ENCODE results near the gene ARHGEF16. TPM values are rescaled to one million over a fixed set of nuclear protein-coding genes. Genes with fewer than 3 reads are reported as not detected.

The ARHGEF16 gene
- total and polyA plus RNA-seq, 2 donors (not counting 1 experiment from before 2014, with no cell fraction given), result 0.13 to 0.22 TPM

- H3K27ac Mint-ChIP-seq, result no peak overlapping the region
- POLR2A ChIA-PET, result interaction anchor here (0.7 kb wide), 1 partner anchor 13 kb away, joined by 3 read pairs; no protein-coding TSS in a partner anchor
- no peaks in the 10 kb centered on the region for H3K27me3 Mint-ChIP-seq
- no peaks in the 10 kb centered on the region for H3K9me3 Mint-ChIP-seq (ENCODE audit: insufficient read depth)
- 88% methylated on average over 25 of the region's 27 CpGs for WGBS (ENCODE audit: insufficient coverage)
- H3K79me2 ChIP-seq (ENCODE audit: control insufficient read depth, insufficient read depth, low read length), result peaks cover 13% of the 10 kb centered on the region
- no peaks in the 10 kb centered on the region for H3K4me1 Mint-ChIP-seq
- peaks cover 0 to 17% (median 0%) of the 10 kb centered on the region in 3 donors for H3K9me3 ChIP-seq (ENCODE audit: control extremely low read depth in 1 of 3, control insufficient read depth in 2 of 3, insufficient read depth in 1 of 3, low read length in 2 of 3)
- no peak overlapping the region for H3K4me3 ChIP-seq (ENCODE audit: control extremely low read depth in 1 of 5, extremely low read depth in 1 of 5, insufficient read depth in 1 of 5, low read depth in 2 of 5, low read length in 4 of 5)
- ATAC-seq (ENCODE audit: low read depth) (no peak), DNase-seq (no peak)
- intact Hi-C loops (cut with micrococcal nuclease), result no loop called here
- CTCF ChIA-PET, result interaction anchor here (3.2 kb wide), 1 partner anchor 103 kb away, joined by 18 read pairs; no protein-coding TSS in a partner anchor
- H3K27ac ChIP-seq (ENCODE audit: low read length in 2 of 2), result no peak overlapping the region
- H3K36me3 ChIP-seq (replicated peaks in 1 of 2; ENCODE audit: control extremely low read depth in 1 of 2, control insufficient read depth in 1 of 2, extremely low read depth in 1 of 2, insufficient read depth in 2 of 2, low read length in 1 of 2), result no peaks in the 10 kb centered on the region
- no peak overlapping the region for H3K4me3 Mint-ChIP-seq
- TF ChIP-seq EZH2 (IDR thresholded peaks at IDR 0.05; ENCODE audit: borderline replicate concordance, insufficient read depth, low read depth, low read length, poor library complexity, severe bottlenecking) (no peak), CTCF (IDR thresholded peaks at IDR 0.05) (no peak)
- H3K27me3 ChIP-seq (replicated peaks in 1 of 4; ENCODE audit: control extremely low read depth in 1 of 4, control insufficient read depth in 3 of 4, insufficient read depth in 4 of 4, low read length in 3 of 4), result no peaks in the 10 kb centered on the region
- no peaks in the 10 kb centered on the region for H3K4me1 ChIP-seq (ENCODE audit: control insufficient read depth in 2 of 2, insufficient read depth in 2 of 2, low read length in 2 of 2)
- H2AFZ ChIP-seq (ENCODE audit: insufficient read depth, low read depth, low read length, poor library complexity, severe bottlenecking), result no peak overlapping the region
- H3K4me2 ChIP-seq (replicated peaks; ENCODE audit: low read depth, low read length, poor library complexity, severe bottlenecking), result no peak overlapping the region
- peaks cover 71% of the 10 kb centered on the region for H4K20me1 ChIP-seq (ENCODE audit: control insufficient read depth, insufficient read depth, low read length, poor library complexity, severe bottlenecking)
- H3K9ac ChIP-seq (ENCODE audit: low read length), result no peak overlapping the region
Observed at GRCh38 chr1:3516911-3517675, 62.6 kb downstream of the ARHGEF16 start.

GRCh38 chr1:3518256-3518655 lies 63.8 kb downstream of the ARHGEF16 start:
- no peak overlapping the region for H3K27ac ChIP-seq (ENCODE audit: low read length in 2 of 2)
- Mint-ChIP-seq H3K27ac (no peak overlapping the region), H3K4me3 (no peak overlapping the region), H3K9me3 (ENCODE audit: insufficient read depth) (no peaks in the 10 kb centered on the region), H3K4me1 (no peaks in the 10 kb centered on the region), H3K27me3 (no peaks in the 10 kb centered on the region)
- DNase-seq (peak; percentile 32), ATAC-seq (ENCODE audit: low read depth) (no peak)
- ChIA-PET CTCF (interaction anchor here (0.6 to 3.2 kb wide), 7 partner anchors 10 to 206 kb away, joined by 3 to 18 read pairs (median 3); no protein-coding TSS in a partner anchor), POLR2A (no interaction called here)
- no peak overlapping the region for H3K4me3 ChIP-seq (ENCODE audit: control extremely low read depth in 1 of 5, extremely low read depth in 1 of 5, insufficient read depth in 1 of 5, low read depth in 2 of 5, low read length in 4 of 5)
- H3K36me3 ChIP-seq (replicated peaks in 1 of 2; ENCODE audit: control extremely low read depth in 1 of 2, control insufficient read depth in 1 of 2, extremely low read depth in 1 of 2, insufficient read depth in 2 of 2, low read length in 1 of 2), result no peaks in the 10 kb centered on the region
- peaks cover 13% of the 10 kb centered on the region for H3K79me2 ChIP-seq (ENCODE audit: control insufficient read depth, insufficient read depth, low read length)
- peaks cover 0 to 15% (median 0%) of the 10 kb centered on the region in 3 donors for H3K9me3 ChIP-seq (ENCODE audit: control extremely low read depth in 1 of 3, control insufficient read depth in 2 of 3, insufficient read depth in 1 of 3, low read length in 2 of 3)
- no peak for TF ChIP-seq EZH2 (IDR thresholded peaks at IDR 0.05; ENCODE audit: borderline replicate concordance, insufficient read depth, low read depth, low read length, poor library complexity, severe bottlenecking)
- TF ChIP-seq CTCF (IDR thresholded peaks at IDR 0.05), result peak; percentile 79
- no peak overlapping the region for H3K9ac ChIP-seq (ENCODE audit: low read length)
- H3K27me3 ChIP-seq (replicated peaks in 1 of 4; ENCODE audit: control extremely low read depth in 1 of 4, control insufficient read depth in 3 of 4, insufficient read depth in 4 of 4, low read length in 3 of 4), result no peaks in the 10 kb centered on the region
- WGBS (ENCODE audit: insufficient coverage), result 95% methylated on average over 11 of the region's 12 CpGs
- no peak overlapping the region for H2AFZ ChIP-seq (ENCODE audit: insufficient read depth, low read depth, low read length, poor library complexity, severe bottlenecking)
- peaks cover 76% of the 10 kb centered on the region for H4K20me1 ChIP-seq (ENCODE audit: control insufficient read depth, insufficient read depth, low read length, poor library complexity, severe bottlenecking)
- H3K4me1 ChIP-seq (ENCODE audit: control insufficient read depth in 2 of 2, insufficient read depth in 2 of 2, low read length in 2 of 2), result no peaks in the 10 kb centered on the region
- H3K4me2 ChIP-seq (replicated peaks; ENCODE audit: low read depth, low read length, poor library complexity, severe bottlenecking), result no peak overlapping the region
- intact Hi-C loops (cut with micrococcal nuclease), result no loop called here
